OCI-LY3 (cell line): ENCODE measurements around the gene ACY1.
A peak's percentile ranks its signal among the peaks of the same experiment; 100 is the strongest.

Experiments used
- H2AFZ ChIP-seq: fragments of 200-600, 300-600 bp; shearing (Covaris generic); 2 replicates; pipeline ENCODE4 v1.6.0; 2014; ENCODE audit warnings: antibody characterized with exemption, low read depth, low read length
- H3K27ac ChIP-seq: fragments of 200-600, 300-600 bp; sonication (generic); 2 replicates; pipeline ENCODE4 v1.5.1; 2014; ENCODE audit warnings: mild to moderate bottlenecking, low read length, moderate library complexity, mixed read lengths
- H3K27me3 ChIP-seq: fragments of 200-600, 300-600 bp; sonication (generic); 2 replicates; pipeline ENCODE4 v1.6.1; 2014; ENCODE audit warnings: low read depth, low read length, mixed read lengths
- H3K36me3 ChIP-seq: fragments of 200-600, 300-600 bp; sonication (generic); replicated peaks from 2 replicates; pipeline ENCODE3; 2014; ENCODE audit warnings: low read depth, low read length, mixed read lengths
- H3K4me1 ChIP-seq: fragments of 300-600, 200-600 bp; sonication (generic); 2 replicates; pipeline ENCODE4 v1.6.1; 2014; ENCODE audit warnings: low read length, mixed read lengths
- H3K4me2 ChIP-seq: fragments of 200-600, 300-600 bp; sonication (generic); 2 replicates; pipeline ENCODE4 v1.6.1; 2014; ENCODE audit warnings: low read length, mixed read lengths
- H3K4me3 ChIP-seq: fragments of 300-600, 200-600 bp; sonication (generic); 2 replicates; pipeline ENCODE4 v1.5.1; 2014; ENCODE audit warnings: antibody characterized with exemption, mild to moderate bottlenecking, low read length, moderate library complexity
- H3K79me2 ChIP-seq: fragments of 300-600, 200-600 bp; shearing (Covaris generic); 2 replicates; pipeline ENCODE4 v1.6.1; 2014; ENCODE audit warnings: mild to moderate bottlenecking, low read length, mixed read lengths
- H3K9ac ChIP-seq: fragments of 300-600, 200-600 bp; shearing (Covaris generic); 2 replicates; pipeline ENCODE4 v1.6.0; 2014; ENCODE audit warnings: mild to moderate bottlenecking, low read length, moderate library complexity
- H3K9me3 ChIP-seq: fragments of 200-600, 300-600 bp; shearing (Covaris generic); 2 replicates; pipeline ENCODE4 v1.6.1; 2014; ENCODE audit warnings: low read length, mixed read lengths; ENCODE audit not compliant: insufficient read depth
- H4K20me1 ChIP-seq: fragments of 200-600, 300-600 bp; sonication (generic); 2 replicates; pipeline ENCODE4 v1.6.1; 2016; ENCODE audit warnings: low read length, mixed read lengths; ENCODE audit not compliant: insufficient read depth
- CTCF ChIP-seq: fragments of 200-600, 300-600 bp; sonication (generic); IDR thresholded peaks from 2 replicates; pipeline ENCODE4 v1.5.1; 2014; ENCODE audit warnings: antibody characterized with exemption, low read length, low read depth
- EZH2phosphoT487 ChIP-seq: fragments of 200-600 bp; shearing (Covaris generic); IDR thresholded peaks from 2 replicates; pipeline ENCODE4 v1.6.1; 2018; ENCODE audit warnings: antibody characterized with exemption, mixed run types, low read depth

ACY1 gene

GRCh38 chr3:51962854-51963530 is 20.3 kb upstream of the ACY1 start:
- H3K27ac ChIP-seq = no peak overlapping the region
- no peak overlapping the region for H2AFZ ChIP-seq
- H4K20me1 ChIP-seq = no peaks in the 10 kb centered on the region
- no peak overlapping the region for H3K9ac ChIP-seq
- no peaks in the 10 kb centered on the region for H3K36me3 ChIP-seq
- TF ChIP-seq EZH2phosphoT487 (no peak), CTCF (no peak)
- no peaks in the 10 kb centered on the region for H3K9me3 ChIP-seq
- H3K79me2 ChIP-seq = no peaks in the 10 kb centered on the region
- no peak overlapping the region for H3K4me2 ChIP-seq
- H3K4me3 ChIP-seq = no peak overlapping the region
- peaks cover 8% of the 10 kb centered on the region for H3K4me1 ChIP-seq
- H3K27me3 ChIP-seq = no peaks in the 10 kb centered on the region

- H3K27ac ChIP-seq = no peak overlapping the region
- no peaks in the 10 kb centered on the region for H3K79me2 ChIP-seq
- no peak overlapping the region for H3K9ac ChIP-seq
- peaks cover 13% of the 10 kb centered on the region for H3K4me1 ChIP-seq
- H3K36me3 ChIP-seq = no peaks in the 10 kb centered on the region
- H2AFZ ChIP-seq = no peak overlapping the region
- H3K4me2 ChIP-seq = no peak overlapping the region
- H3K27me3 ChIP-seq = no peaks in the 10 kb centered on the region
- H4K20me1 ChIP-seq = no peaks in the 10 kb centered on the region
- no peak overlapping the region for H3K4me3 ChIP-seq
- TF ChIP-seq EZH2phosphoT487 (no peak), CTCF (no peak)
- no peaks in the 10 kb centered on the region for H3K9me3 ChIP-seq
These were observed 19.3 kb upstream of the ACY1 start for GRCh38 chr3:51963951-51964451.

GRCh38 chr3:51964521-51964920 is 18.8 kb upstream of the ACY1 start:
- Histone ChIP-seq H3K4me2 (no peak overlapping the region), H2AFZ (no peak overlapping the region), H4K20me1 (no peaks in the 10 kb centered on the region), H3K27ac (no peak overlapping the region), H3K4me1 (peaks cover 13% of the 10 kb centered on the region), H3K79me2 (no peaks in the 10 kb centered on the region), H3K27me3 (no peaks in the 10 kb centered on the region), H3K36me3 (no peaks in the 10 kb centered on the region), H3K9me3 (no peaks in the 10 kb centered on the region), H3K9ac (no peak overlapping the region), H3K4me3 (no peak overlapping the region)
- TF ChIP-seq CTCF (no peak), EZH2phosphoT487 (no peak)

- Histone ChIP-seq H3K9ac (no peak overlapping the region), H4K20me1 (no peaks in the 10 kb centered on the region), H3K9me3 (no peaks in the 10 kb centered on the region), H3K27ac (no peak overlapping the region), H3K79me2 (no peaks in the 10 kb centered on the region), H3K4me1 (peaks cover 13% of the 10 kb centered on the region), H2AFZ (no peak overlapping the region), H3K4me3 (peak overlapping the region; percentile 88), H3K4me2 (peak overlapping the region; percentile 97), H3K36me3 (peaks cover 5% of the 10 kb centered on the region), H3K27me3 (no peaks in the 10 kb centered on the region)
- TF ChIP-seq EZH2phosphoT487 (no peak), CTCF (no peak)
These were observed 17.3 kb upstream of the ACY1 start for GRCh38 chr3:51966016-51966415.
